Fibroblast of the aortic adventitia (primary cell): ENCODE data around the gene PNLIPRP3. TPM values are rescaled to one million over a fixed set of nuclear protein-coding genes. Genes with fewer than 3 reads are reported as not detected.

Experiments used
- DNase-seq: peaks from one replicate; pipeline ENCODE4 v3.0.0-alpha.2; 2010; ENCODE audit warnings: low read depth
- H3K4me3 ChIP-seq: 2 replicates; pipeline ENCODE4 v1.5.1; 2011; ENCODE audit warnings: low read depth, mild to moderate bottlenecking, control low read depth, low read length, moderate library complexity
- total RNA-seq: library from RNA; depleted of rRNA; stranded (reverse); fragments of >200 nt; gene quantifications from 2 replicates; pipeline ENCODE4 v1.2.3, GENCODE V29; 2012; ENCODE audit warnings: low replicate concordance
- TF ChIP-seq, protein P1 (sequence below): IDR thresholded peaks from 2 replicates; pipeline ENCODE4 v1.5.1; 2011; ENCODE audit warnings: mild to moderate bottlenecking, low read length, control low read depth, inconsistent platforms; ENCODE audit not compliant: insufficient read depth

Gene PNLIPRP3
- total RNA-seq, 1 donor, result not detected

DNA sequence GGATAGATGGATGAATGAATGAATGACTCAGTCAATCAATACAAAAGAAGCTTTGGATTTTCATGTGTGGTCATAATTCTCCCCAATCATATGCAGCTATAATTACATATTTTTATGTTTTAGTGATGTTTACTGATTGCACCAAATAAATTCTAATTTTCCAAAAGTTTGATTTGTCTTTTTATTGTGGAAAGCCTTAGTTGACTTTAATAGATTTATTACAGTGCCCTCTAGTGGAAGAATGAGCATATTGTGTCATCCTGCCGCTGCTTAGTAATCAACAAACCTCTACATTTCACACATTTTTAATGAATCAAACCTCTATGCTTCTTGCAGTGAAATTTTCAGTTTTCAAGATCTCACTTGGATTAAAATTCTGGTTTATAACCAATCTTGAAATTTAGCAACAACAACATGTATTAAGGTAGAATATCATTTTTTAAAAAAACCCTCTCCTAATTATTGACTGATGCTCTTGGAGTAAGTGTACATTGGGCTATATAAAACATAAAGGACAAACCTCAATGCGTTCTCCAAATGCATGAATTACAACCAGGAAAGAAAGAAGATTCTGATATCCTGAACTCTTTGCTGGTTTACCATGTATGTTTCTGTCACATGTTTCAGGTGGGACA lies 62.5 kb downstream of the PNLIPRP3 start:
- peak; percentile 26 for DNase-seq
- TF ChIP-seq, protein P1, sequence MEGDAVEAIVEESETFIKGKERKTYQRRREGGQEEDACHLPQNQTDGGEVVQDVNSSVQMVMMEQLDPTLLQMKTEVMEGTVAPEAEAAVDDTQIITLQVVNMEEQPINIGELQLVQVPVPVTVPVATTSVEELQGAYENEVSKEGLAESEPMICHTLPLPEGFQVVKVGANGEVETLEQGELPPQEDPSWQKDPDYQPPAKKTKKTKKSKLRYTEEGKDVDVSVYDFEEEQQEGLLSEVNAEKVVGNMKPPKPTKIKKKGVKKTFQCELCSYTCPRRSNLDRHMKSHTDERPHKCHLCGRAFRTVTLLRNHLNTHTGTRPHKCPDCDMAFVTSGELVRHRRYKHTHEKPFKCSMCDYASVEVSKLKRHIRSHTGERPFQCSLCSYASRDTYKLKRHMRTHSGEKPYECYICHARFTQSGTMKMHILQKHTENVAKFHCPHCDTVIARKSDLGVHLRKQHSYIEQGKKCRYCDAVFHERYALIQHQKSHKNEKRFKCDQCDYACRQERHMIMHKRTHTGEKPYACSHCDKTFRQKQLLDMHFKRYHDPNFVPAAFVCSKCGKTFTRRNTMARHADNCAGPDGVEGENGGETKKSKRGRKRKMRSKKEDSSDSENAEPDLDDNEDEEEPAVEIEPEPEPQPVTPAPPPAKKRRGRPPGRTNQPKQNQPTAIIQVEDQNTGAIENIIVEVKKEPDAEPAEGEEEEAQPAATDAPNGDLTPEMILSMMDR, result peak; percentile 46
- no peak overlapping the region for H3K4me3 ChIP-seq

DNA sequence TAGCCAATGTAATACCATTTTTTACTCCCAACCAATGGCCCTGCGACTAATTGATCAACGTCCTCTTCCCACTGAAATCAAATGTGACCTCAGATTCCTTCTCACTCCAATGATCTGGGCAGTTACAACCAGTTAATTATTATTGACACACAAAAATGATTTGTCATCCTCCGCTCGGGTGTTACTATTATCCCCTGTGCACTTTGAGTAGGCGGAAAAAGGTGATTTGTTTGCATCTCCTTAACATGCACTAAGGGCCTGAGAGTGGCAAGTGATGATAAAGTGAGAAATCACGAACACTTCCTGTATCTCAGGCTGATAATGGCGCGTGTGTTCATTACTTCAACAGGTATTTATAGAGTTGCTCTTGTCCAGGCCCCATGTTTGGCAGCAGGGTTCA lies 77.1 kb downstream of the PNLIPRP3 start:
- TF ChIP-seq, protein P1, result no peak
- no peak for DNase-seq
- H3K4me3 ChIP-seq, result no peak overlapping the region

DNA sequence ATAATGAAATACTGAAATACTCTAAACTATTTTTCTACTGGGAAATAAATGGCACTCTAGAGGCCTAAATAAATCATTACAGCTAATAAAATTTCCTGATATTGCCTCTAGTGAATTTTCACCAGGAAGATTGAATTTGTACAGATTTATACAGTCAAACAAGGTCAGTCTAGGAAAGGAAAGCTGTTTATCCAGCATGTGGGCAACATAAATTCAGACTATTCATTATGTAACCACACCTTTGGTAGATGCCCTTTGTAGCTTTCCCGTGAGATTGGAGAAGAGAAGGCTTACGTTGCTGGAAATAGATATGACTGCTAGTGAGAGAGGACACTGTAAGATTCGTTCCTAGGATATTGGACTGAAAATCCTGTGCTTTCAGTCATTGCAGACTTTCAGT lies 82.9 kb downstream of the PNLIPRP3 start:
- H3K4me3 ChIP-seq, result no peak overlapping the region
- no peak for DNase-seq
- TF ChIP-seq, protein P1, result no peak

DNA sequence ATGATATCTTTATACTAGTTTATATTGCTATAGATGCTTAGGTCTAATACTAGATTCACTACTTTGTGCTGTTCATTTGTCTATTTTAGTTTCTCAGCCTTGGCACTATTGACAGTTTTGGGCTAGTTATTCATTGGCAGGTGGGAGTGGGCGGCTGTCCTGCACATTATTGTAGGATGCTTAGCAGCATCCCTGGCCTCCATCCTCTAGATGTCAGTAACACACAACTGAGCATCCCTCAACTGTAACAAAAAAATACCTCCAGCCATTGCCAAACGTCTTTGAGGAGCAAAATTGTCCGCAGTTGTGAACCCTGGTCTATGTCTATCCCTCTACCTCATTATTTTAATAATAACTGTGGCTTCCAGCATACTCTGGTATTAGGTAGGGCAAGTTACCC lies 83.7 kb downstream of the PNLIPRP3 start:
- no peak overlapping the region for H3K4me3 ChIP-seq
- TF ChIP-seq, protein P1, result no peak
- no peak for DNase-seq

DNA sequence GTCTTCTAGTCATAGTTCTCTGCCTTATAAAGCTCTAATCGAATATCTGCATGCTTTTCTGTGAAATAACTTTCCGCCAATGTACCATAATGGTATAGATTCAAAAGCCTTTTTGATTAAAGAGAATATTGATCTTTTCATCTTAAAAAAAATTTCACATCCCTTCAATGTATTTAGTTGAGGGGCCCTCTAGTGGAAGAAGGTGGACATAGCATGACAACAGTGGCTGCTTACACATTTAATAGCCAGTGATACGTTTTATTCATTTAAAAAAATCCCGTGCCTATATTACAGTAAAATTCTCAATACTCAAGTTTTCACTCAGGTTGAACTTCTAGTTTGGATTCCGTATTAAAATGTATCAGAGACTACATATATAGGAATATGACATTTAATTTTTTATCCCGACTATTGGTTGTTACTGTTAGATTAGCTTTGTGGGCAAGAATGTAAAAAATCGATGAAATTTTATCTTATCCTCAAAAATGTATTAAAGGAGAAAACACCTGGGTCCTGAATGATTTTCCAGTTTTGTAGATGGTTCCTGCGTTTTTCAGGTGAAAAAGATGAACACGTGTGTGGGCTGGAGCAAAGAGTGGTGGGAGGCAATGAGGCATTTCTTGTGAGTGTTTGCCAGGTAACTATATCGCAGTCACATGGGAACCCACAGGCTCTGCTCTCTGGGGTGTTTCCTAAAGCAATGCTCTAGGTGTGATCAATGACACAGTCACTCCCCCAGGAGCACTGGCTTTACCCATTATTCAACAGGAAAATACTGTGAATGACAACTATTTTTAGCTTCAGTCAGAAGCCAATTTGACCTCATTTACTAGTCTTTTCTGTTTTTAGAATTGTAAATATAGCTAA lies 94.0 kb downstream of the PNLIPRP3 start:
- DNase-seq, result peak; percentile 58
- TF ChIP-seq, protein P1, result peak; percentile 76
- no peak overlapping the region for H3K4me3 ChIP-seq

DNA sequence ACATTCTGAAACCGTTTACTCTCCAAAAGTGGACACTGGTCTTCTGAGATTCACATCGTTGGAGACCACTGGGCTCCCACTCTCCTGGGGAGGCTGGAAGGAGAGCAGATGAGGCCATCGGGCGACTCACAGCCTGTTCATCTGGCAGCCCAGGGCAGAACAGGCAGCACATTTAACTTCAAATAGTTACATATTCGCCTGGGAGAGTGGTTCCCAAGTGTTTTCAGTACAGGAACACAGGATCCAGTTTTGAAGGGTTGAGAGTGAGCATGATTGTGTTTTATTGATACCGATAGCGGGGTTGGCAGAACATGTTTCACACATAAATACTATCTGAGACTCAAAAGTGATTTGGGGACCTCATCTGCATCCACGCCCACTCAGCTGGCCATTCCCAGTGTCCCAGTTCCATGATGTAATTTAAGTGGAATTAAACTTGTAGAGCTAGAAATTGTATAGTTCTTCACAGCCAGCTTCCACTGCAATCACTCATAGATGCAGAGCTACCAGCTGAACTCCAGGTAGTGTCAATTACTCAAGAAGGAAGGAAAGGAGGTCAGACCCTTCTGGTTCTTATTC lies 95.2 kb downstream of the PNLIPRP3 start:
- no peak overlapping the region for H3K4me3 ChIP-seq
- no peak for DNase-seq
- TF ChIP-seq, protein P1, result no peak
